AG09309 (cell line): ENCODE results near the gene KRTAP20-1.

Experiments used
- DNase-seq: peaks from one replicate; pipeline ENCODE4 v3.0.0-alpha.2; 2010; ENCODE audit warnings: low read depth
- H3K4me3 ChIP-seq: 2 replicates; pipeline ENCODE4 v1.5.1; 2011; ENCODE audit warnings: mild to moderate bottlenecking, low read depth, low read length, moderate library complexity; ENCODE audit not compliant: control insufficient read depth
- TF ChIP-seq, protein P1 (sequence below): IDR thresholded peaks from 2 replicates; pipeline ENCODE4 v1.5.1; 2011; ENCODE audit warnings: mild to moderate bottlenecking, low read depth, low read length, inconsistent platforms; ENCODE audit not compliant: insufficient read depth, control insufficient read depth; ENCODE audit errors: missing control alignments

Gene KRTAP20-1

DNA sequence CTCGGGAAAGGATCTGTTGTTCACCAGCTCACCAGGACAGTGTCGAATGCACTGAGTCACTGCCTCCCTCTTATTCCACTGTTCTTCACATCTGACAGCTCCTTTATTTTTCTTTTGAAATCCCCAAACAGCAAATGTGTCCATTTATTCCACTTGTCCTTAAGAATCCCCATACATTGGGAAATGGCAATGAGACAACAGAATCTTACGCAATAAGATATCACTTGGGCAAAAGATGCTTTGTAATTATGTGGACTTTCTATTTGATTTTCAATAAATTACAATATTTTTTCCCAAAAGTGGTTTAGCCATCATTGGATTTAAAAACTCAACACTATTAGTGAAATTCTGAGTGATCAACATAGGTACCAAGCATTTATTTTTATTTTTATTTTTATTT, 22.5 kb downstream of the KRTAP20-1 start:
- TF ChIP-seq, protein P1, sequence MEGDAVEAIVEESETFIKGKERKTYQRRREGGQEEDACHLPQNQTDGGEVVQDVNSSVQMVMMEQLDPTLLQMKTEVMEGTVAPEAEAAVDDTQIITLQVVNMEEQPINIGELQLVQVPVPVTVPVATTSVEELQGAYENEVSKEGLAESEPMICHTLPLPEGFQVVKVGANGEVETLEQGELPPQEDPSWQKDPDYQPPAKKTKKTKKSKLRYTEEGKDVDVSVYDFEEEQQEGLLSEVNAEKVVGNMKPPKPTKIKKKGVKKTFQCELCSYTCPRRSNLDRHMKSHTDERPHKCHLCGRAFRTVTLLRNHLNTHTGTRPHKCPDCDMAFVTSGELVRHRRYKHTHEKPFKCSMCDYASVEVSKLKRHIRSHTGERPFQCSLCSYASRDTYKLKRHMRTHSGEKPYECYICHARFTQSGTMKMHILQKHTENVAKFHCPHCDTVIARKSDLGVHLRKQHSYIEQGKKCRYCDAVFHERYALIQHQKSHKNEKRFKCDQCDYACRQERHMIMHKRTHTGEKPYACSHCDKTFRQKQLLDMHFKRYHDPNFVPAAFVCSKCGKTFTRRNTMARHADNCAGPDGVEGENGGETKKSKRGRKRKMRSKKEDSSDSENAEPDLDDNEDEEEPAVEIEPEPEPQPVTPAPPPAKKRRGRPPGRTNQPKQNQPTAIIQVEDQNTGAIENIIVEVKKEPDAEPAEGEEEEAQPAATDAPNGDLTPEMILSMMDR: no peak
- H3K4me3 ChIP-seq: no peak overlapping the region
- DNase-seq: no peak

DNA sequence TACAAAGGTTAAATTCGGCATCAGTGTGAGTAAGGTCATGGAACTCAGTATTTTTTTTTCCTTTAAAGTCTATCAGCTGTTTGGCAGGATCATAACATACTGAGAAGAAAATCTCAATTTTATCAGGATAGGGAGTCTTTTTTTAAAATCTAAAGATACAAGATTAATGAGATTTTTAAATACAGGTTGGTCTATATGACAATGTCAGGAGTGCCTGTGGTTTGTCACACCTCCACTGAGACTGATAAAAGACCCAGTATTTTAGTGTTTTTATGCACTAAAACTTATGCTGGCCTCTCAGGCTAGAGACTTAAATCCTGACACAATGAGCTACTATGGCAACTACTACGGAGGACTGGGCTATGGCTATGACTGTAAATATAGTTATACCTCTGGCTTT, 26.3 kb downstream of the KRTAP20-1 start, which contains the start of gene KRTAP20-3:
TSS of gene KRTAP20-3 (plus strand) at position 301 of the 400 bp plus-strand sequence.
- DNase-seq: no peak
- no peak within 1 kb of the TSS for H3K4me3 ChIP-seq
- TF ChIP-seq, protein P1: no peak

DNA sequence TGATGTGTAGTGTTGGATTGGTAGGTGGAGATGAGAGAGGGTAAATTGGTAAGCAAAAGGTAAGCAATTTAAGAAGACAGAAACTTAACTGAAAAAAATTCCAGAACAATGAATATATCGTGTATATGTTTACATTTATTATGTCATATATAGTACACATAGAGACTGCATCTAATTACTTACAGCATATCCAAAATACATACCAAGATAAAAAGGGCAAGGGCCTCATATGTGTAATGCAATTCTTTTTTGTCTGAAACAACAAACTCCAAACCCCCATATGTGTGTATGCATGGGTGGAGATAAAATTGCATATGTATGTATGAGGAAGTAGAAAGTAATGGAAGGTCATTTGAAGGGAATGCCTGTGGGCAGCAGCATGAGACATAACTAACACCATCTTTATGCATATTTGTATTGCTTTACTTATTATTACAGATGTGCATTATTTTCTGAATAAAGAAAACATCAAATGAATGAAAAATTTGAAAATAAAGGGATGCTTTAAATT, 30.7 kb downstream of the KRTAP20-1 start:
- TF ChIP-seq, protein P1: no peak
- no peak for DNase-seq
- H3K4me3 ChIP-seq: no peak overlapping the region

DNA sequence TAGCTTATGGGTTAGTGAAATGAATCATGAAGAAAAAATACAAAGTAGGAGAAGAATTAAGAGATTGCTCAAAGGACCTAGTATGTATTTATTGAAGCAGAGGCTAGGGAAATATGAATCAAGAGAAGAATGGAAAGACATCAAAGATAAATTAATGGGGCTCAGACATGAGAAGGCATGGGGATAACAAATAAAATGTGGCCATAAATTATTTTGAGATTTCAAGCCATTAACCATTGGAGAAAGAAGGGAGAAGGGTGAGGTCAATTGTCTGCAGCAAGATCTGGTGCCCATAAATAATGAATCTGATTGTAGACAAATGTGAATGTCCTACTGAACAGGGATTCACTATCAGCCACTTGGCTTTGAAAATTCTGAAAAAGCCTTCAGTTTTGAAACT, 36.7 kb downstream of the KRTAP20-1 start:
- TF ChIP-seq, protein P1: no peak
- DNase-seq: no peak
- H3K4me3 ChIP-seq: no peak overlapping the region
